AG04449 (cell line): Measurements from ENCODE around the gene ZNF621.

Source experiments
- CTCF ChIA-PET: fragments of 350-600 bp; formaldehyde crosslinking; extraction: SDS; loops from one replicate; lab custom pipeline; 2021; ENCODE audit warnings: antibody characterized with exemption; lab: Yijun Ruan, JAX
- POLR2A ChIA-PET: fragments of 400-600, 350-600 bp; formaldehyde crosslinking; extraction: SDS; loops from one replicate; lab custom pipeline; 2020; ENCODE audit warnings: antibody characterized with exemption, inconsistent platforms; lab: Yijun Ruan, JAX
- DNase-seq: peaks from one replicate; pipeline ENCODE4 v3.0.0-alpha.2; 2010; ENCODE audit warnings: low read depth, low spot score
- H3K4me3 ChIP-seq: 2 replicates; pipeline ENCODE4 v1.5.1; 2011; ENCODE audit warnings: low read depth, mild to moderate bottlenecking, control low read depth, low read length
- CTCF ChIP-seq: IDR thresholded peaks from one replicate; pipeline ENCODE4 v1.5.1; 2011; ENCODE audit warnings: mild to moderate bottlenecking, moderate library complexity, low read length, control low read depth, inconsistent platforms; ENCODE audit not compliant: insufficient read depth; ENCODE audit errors: missing control alignments

ZNF621 gene

DNA sequence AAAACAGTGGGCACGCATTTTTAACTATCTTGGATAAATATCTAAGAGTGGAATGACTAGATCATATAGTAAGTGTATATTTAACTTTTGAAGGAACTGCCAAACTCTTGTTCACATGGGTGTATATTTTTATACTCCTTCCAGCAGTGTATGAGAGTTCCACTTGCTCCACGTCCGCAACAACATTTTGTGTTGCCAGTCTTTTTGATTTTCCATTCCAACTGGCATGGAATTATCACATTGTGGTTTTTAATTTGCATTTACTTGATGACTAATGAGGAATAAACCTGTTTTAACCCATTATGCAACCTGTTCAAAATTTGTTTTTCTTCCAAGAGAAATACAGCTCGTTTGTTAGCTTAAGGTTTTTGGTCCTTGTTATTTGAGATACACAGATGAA, 51.6 kb downstream of the ZNF621 start:
- ChIA-PET POLR2A (no interaction called here), CTCF (interaction anchor here (1.2 to 16.1 kb wide), 7 partner anchors 8 to 1319 kb away, joined by 3 to 297 read pairs (median 4); no protein-coding TSS in a partner anchor)
- DNase-seq: no peak
- no peak for TF ChIP-seq CTCF
- no peak overlapping the region for H3K4me3 ChIP-seq

GRCh38 chr3:40580494-40581091, 55.8 kb downstream of the ZNF621 start:
- ChIA-PET POLR2A (interaction anchor here (1.2 kb wide), 1 partner anchor 619 kb away, joined by 3 read pairs; the partner anchor contains the start of gene CTNNB1), CTCF (interaction anchor here (0.7 to 16.1 kb wide), 33 partner anchors 9 to 1609 kb away, joined by 3 to 297 read pairs (median 3); no protein-coding TSS in a partner anchor)
- peak; percentile 95 for TF ChIP-seq CTCF
- no peak for DNase-seq
- H3K4me3 ChIP-seq: no peak overlapping the region

- POLR2A ChIA-PET: interaction anchor here (1.2 kb wide), 1 partner anchor 618 kb away, joined by 3 read pairs; the partner anchor contains the start of gene CTNNB1
- H3K4me3 ChIP-seq: no peak overlapping the region
- CTCF ChIA-PET: interaction anchor here (0.7 to 16.1 kb wide), 27 partner anchors 8 to 1609 kb away, joined by 3 to 297 read pairs (median 4); no protein-coding TSS in a partner anchor
- DNase-seq: no peak
- no peak for TF ChIP-seq CTCF
Observed at GRCh38 chr3:40581166-40581565, 56.4 kb downstream of the ZNF621 start.

DNA sequence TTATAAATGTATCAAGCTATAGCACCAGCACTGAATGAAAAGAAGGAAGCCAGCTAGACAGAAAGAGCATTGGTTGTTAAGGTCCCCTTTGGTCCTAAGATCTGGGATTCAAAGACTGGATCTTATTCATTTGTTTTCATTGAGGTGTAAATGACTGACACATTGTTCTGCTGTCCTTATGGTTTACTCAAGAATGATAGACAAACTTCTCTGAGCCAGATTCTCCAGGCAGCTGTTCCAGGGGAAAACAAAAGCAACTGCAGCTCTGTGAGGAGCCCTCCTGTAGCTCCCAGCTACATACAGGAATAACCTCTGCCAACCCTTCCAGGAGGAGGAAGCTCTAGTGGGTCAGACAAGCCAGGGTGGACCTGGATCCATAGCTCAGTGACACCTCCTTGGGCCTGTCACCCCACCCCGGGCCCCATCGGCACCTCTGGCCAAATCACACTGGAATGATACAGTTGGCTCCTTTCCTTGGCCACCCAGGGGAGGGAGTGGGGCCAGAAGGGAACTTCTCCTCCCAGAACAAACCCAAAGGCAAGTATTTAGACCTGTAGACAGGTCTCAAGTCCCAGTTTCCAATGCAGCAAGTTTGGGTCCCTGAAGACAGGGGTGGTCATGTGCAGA, 57.8 kb downstream of the ZNF621 start:
- no peak for TF ChIP-seq CTCF
- no peak overlapping the region for H3K4me3 ChIP-seq
- DNase-seq: no peak
- ChIA-PET POLR2A (interaction anchor here (0.7 kb wide), 1 partner anchor 617 kb away, joined by 3 read pairs; the partner anchor contains the start of gene CTNNB1), CTCF (interaction anchor here (0.6 to 16.1 kb wide), 11 partner anchors 10 to 1296 kb away, joined by 3 to 297 read pairs (median 3); no protein-coding TSS in a partner anchor)

DNA sequence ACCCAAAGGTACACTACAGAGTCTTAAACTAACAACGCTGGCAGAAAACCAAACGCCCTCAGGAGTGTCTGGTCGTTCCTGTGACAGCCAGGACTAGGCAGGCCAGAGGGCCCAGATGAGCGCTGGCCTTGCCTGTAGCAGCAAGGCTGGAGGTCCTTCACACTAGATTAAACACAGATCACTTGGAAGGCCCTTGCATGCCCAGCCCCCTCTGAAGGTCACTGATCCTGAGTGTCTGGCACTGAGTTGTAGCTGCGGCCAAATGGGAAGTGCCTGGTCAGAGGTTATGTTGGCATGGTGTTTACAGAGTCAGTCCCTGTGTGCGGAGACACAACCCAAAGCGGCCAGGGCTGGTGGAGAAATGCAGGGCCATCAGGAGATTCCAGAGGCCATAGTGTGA, 58.9 kb downstream of the ZNF621 start:
- no peak overlapping the region for H3K4me3 ChIP-seq
- ChIA-PET POLR2A (no interaction called here), CTCF (interaction anchor here (0.7 to 16.1 kb wide), 18 partner anchors 8 to 1295 kb away, joined by 3 to 297 read pairs (median 7); no protein-coding TSS in a partner anchor)
- no peak for TF ChIP-seq CTCF
- DNase-seq: no peak
